ENCODE data around the gene SND1.

DNA sequence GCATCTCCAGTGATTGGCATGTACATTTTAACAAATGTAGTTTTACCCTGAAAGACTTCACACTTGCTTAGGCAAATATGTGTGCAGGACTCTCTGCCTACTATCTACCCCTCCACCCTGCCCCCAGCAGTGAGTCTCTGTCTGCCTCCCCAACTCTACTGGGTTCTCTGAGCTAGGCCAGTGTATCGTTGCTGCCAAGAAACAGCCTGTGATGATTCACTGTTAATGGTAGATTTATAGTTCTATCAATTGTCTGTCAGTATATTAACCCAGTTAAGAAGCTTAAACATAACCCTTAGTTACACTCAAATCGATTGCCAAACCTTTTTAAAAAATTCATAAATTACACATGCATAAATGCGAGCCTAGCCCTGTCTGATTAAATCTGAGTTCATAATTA, 137.0 kb downstream of the SND1 start:
- TF ChIP-seq POLR2A (IDR thresholded peaks at IDR 0.05): no peak
- TF ChIP-seq, protein P1, sequence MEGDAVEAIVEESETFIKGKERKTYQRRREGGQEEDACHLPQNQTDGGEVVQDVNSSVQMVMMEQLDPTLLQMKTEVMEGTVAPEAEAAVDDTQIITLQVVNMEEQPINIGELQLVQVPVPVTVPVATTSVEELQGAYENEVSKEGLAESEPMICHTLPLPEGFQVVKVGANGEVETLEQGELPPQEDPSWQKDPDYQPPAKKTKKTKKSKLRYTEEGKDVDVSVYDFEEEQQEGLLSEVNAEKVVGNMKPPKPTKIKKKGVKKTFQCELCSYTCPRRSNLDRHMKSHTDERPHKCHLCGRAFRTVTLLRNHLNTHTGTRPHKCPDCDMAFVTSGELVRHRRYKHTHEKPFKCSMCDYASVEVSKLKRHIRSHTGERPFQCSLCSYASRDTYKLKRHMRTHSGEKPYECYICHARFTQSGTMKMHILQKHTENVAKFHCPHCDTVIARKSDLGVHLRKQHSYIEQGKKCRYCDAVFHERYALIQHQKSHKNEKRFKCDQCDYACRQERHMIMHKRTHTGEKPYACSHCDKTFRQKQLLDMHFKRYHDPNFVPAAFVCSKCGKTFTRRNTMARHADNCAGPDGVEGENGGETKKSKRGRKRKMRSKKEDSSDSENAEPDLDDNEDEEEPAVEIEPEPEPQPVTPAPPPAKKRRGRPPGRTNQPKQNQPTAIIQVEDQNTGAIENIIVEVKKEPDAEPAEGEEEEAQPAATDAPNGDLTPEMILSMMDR (IDR thresholded peaks at IDR 0.05 in 8 of 11, conservative IDR thresholded peaks at IDR 0.05 in 3 of 11): no peak
